Aorta (tissue), 5 donors: Measurements from ENCODE around the gene ZDHHC8. TPM values are rescaled to one million over a fixed set of nuclear protein-coding genes. Genes with fewer than 3 reads are reported as not detected.

ENCODE experiments used
- ATAC-seq: fragments of 200-7000 bp; cut with Tn5 transposase; one replicate; pipeline ENCODE4 v1.9.1; 2022; ENCODE audit warnings: moderate library complexity; ENCODE audit not compliant: low FRiP score
- DNase-seq, 2 donors: peaks; one replicate each; pipeline ENCODE4 v3.0.0-alpha.2; 2020
- H3K27ac ChIP-seq, 2 donors: one replicate each; pipeline ENCODE4 v1.5.1; 2013; ENCODE audit warnings: low read length in 2 of 2, mild to moderate bottlenecking in 2 of 2, moderate library complexity in 2 of 2, control low read depth in 1 of 2, inconsistent platforms in 1 of 2, low read depth in 1 of 2
- H3K27me3 ChIP-seq, 2 donors: one replicate each; pipeline ENCODE4 v1.6.1; 2013; ENCODE audit warnings: control low read depth in 1 of 2, low read length in 1 of 2, mild to moderate bottlenecking in 1 of 2, moderate library complexity in 1 of 2; ENCODE audit not compliant: insufficient read depth in 2 of 2, control insufficient read depth in 1 of 2
- H3K36me3 ChIP-seq, 2 donors: one replicate each; pipeline ENCODE4 v1.6.1; 2013; ENCODE audit warnings: control low read depth in 1 of 2, low read length in 1 of 2, mild to moderate bottlenecking in 1 of 2; ENCODE audit not compliant: insufficient read depth in 2 of 2, control insufficient read depth in 1 of 2
- H3K4me1 ChIP-seq, 2 donors: one replicate each; pipeline ENCODE4 v1.6.1; 2013; ENCODE audit warnings: low read length in 2 of 2, control low read depth in 1 of 2, mild to moderate bottlenecking in 1 of 2, moderate library complexity in 1 of 2; ENCODE audit not compliant: insufficient read depth in 2 of 2, control insufficient read depth in 1 of 2
- H3K4me3 ChIP-seq, 2 donors: one replicate each; pipeline ENCODE4 v1.5.1; 2013; ENCODE audit warnings: low read length in 2 of 2, control low read depth in 1 of 2, mild to moderate bottlenecking in 1 of 2
- H3K9me3 ChIP-seq: one replicate; pipeline ENCODE4 v1.6.1; 2013; ENCODE audit warnings: mild to moderate bottlenecking, low read length; ENCODE audit not compliant: control insufficient read depth
- WGBS, 2 donors: extraction: QIAGEN DNeasy Blood & Tissue Kit; methylation state at CpG; one replicate each; pipeline ENCODE4 v1.1.7; 2013; 5-methylcytosine and 5-hydroxymethylcytosine counted together
- intact Hi-C, 2 donors: fragments of 100-400 bp; cut with DNase I; formaldehyde crosslinking; loops; one replicate each; pipeline versions ENCODE4 v1.14.2 to v1.15.0; 2022
- polyA plus RNA-seq, 2 donors: library from polyadenylated mRNA; stranded (reverse); fragments of 200-250 nt; gene quantifications; one replicate each; pipeline ENCODE4 v1.2.3, GENCODE V29; 2013
- total RNA-seq, 2 donors: library from RNA; stranded (reverse); fragmentation: NEBNext Ultra II Directional; extraction: Animal tissue kit (Norgen Biotek cat#: 25700); gene quantifications; one replicate each; pipeline ENCODE4 v1.2.1, GENCODE V29; 2021
- donor health status: healthy with polysubstance abuse.
- donor health status: Bipolar disorder and iron deficiency.
- donor health status: DM: no; HTN: no; CAD: no.
- donor health status: DM: no; HTN: no; CAD: no.
- donor health status: DM: yes; HTN: yes; CAD: no.

ZDHHC8 gene
- total and polyA plus RNA-seq, 4 donors = 6.3 to 71.9 (median 46.5) TPM

- intact Hi-C loops = loop anchor here (2.0 to 5.0 kb wide), 2 partner anchors 34 to 35 kb away; partner anchors contain the start of gene DGCR8 (in 2 of the 2)
- Histone ChIP-seq H3K4me1 (no peaks in the 10 kb centered on the region), H3K27ac (peak within 1 kb of the TSS in 1 of 2 donors; percentile 60), H3K27me3 (no peaks in the 10 kb centered on the region), H3K9me3 (no peaks in the 10 kb centered on the region), H3K36me3 (no peaks in the 10 kb centered on the region), H3K4me3 (peak within 1 kb of the TSS in 1 of 2 donors; percentile 60)
- ATAC-seq = no peak
- DNase-seq = peak; percentile 50 to 75
- WGBS, 2 donors = 67 to 68% methylated on average over 30 of the region's 30 CpGs
Observed at GRCh38 chr22:20115691-20116375, 15.8 kb upstream of the ZDHHC8 start, which contains the start of gene RANBP1. RANBP1 (plus strand) TSS chr22:20116104; CDS start chr22:20116185, 81 bp downstream.

GRCh38 chr22:20116376-20116950 lies 15.1 kb upstream of the ZDHHC8 start:
- ATAC-seq (peak; percentile 2), DNase-seq (no peak)
- 11 to 12% methylated on average over 27 of the region's 27 CpGs for WGBS, 2 donors
- no peaks in the 10 kb centered on the region for H3K4me1 ChIP-seq
- H3K4me3 ChIP-seq = peak overlapping the region in 1 of 2 donors; percentile 60
- no peaks in the 10 kb centered on the region for H3K36me3 ChIP-seq
- intact Hi-C loops = loop anchor here (2.0 to 5.0 kb wide), 2 partner anchors 34 to 36 kb away; partner anchors contain the start of gene DGCR8 (in 2 of the 2)
- H3K9me3 ChIP-seq = no peaks in the 10 kb centered on the region
- no peaks in the 10 kb centered on the region for H3K27me3 ChIP-seq
- H3K27ac ChIP-seq = peak overlapping the region in 1 of 2 donors; percentile 60

- intact Hi-C loops = loop anchor here (2.0 to 5.0 kb wide), 2 partner anchors 35 to 36 kb away; partner anchors contain the start of gene DGCR8 (in 2 of the 2)
- H3K9me3 ChIP-seq = no peaks in the 10 kb centered on the region
- DNase-seq = peak; percentile 99 to 100
- WGBS, 2 donors = 0 to 1% methylated on average over 83 to 88 of the region's 88 CpGs
- peak; percentile 96 for ATAC-seq
- H3K4me3 ChIP-seq = peak within 1 kb of the TSS; percentile 65 to 75
- no peaks in the 10 kb centered on the region for H3K4me1 ChIP-seq
- no peaks in the 10 kb centered on the region for H3K36me3 ChIP-seq
- H3K27ac ChIP-seq = peak within 1 kb of the TSS in 1 of 2 donors; percentile 60
- no peaks in the 10 kb centered on the region for H3K27me3 ChIP-seq
Observed at GRCh38 chr22:20116951-20117632, 14.5 kb upstream of the ZDHHC8 start, which contains the start of gene TRMT2A. TRMT2A (minus strand) TSS chr22:20117226; CDS start chr22:20116906, 320 bp downstream.

DNA sequence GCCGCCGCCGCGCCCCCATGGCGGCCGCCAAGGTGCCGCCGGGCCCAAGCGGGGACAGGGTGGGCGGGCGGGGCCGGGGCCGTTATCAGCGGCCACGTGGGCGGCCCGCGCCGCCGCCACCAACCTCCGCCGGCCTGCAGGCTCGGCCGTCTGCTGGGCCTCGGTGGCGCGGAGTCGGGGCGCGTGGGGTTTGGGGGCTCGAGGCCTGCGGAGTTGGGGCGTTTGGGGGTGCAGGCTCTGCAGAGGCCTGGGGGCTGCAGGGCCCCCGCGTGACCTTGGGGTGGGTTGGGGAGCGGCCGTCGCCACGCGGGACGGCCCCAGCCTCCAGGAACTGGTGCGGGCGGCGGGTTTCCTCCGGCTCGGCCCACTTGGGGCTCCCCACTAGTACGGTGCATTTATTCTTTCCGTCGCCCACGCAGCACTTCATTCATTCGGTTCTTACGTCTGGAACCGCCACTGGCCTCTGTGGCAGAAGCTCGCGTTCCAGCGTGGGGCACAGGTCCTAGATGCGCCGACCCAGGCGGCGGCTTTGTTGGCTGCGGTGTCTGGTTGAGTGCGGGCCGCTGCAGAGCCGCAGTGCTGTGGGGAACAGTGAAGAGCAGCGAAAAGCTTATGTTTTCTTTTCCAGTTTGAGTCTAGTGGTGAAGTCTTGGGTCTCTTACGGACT lies 13.8 kb upstream of the ZDHHC8 start:
- no peaks in the 10 kb centered on the region for H3K9me3 ChIP-seq
- no peaks in the 10 kb centered on the region for H3K27me3 ChIP-seq
- DNase-seq (peak; percentile 59 to 83), ATAC-seq (no peak)
- peak overlapping the region in 1 of 2 donors; percentile 10 for H3K27ac ChIP-seq
- peak overlapping the region; percentile 65 to 75 for H3K4me3 ChIP-seq
- no peaks in the 10 kb centered on the region for H3K4me1 ChIP-seq
- peaks cover 0 to 3% of the 10 kb centered on the region in 2 donors for H3K36me3 ChIP-seq
- WGBS, 2 donors = 0 to 1% methylated on average over 33 to 66 of the region's 66 CpGs
- intact Hi-C loops = loop anchor here (2.0 to 5.0 kb wide), 2 partner anchors 35 to 37 kb away; partner anchors contain the start of gene DGCR8 (in 2 of the 2)

DNA sequence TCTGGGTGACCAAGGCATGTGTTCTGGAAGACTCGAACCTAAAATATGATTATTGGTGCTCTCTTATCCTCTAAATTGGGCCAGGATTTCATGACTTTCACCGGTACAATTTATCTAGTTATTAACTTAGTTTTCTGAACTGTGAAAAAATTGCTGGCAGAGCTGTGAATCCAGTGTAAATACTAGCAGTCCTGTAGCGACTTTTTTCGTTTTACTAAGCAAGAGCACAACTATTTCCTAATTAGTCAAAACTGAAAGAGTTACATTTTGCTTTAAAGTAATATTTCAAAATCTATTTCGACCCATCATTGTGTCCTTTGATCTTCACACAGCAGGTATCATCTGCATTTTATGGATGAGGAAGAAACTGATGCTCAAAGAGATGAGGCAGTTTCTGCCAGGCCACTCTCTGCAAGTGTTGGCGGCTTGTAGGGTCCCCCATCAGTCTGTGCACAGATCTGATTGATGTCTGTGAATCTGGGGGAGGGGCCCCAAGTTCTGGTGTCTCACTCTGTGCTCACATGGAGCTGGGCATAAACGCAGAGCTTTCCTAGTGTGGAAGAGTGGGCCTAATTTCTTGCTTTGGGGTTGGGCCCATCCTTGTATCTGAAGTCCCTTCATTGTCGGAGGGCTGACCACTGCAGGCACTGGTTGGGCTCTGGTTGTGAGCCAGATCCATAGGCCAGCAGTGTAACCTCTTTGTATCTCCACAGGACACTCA lies 13.1 kb upstream of the ZDHHC8 start:
- intact Hi-C loops = loop anchor here in 1 of 2 donors (5.0 kb wide), 1 partner anchor 36 kb away; the partner anchor contains the start of gene DGCR8
- ATAC-seq (no peak), DNase-seq (peak; percentile 19 to 50)
- no peak overlapping the region for H3K27ac ChIP-seq
- H3K4me1 ChIP-seq = no peaks in the 10 kb centered on the region
- H3K27me3 ChIP-seq = no peaks in the 10 kb centered on the region
- peaks cover 0 to 3% of the 10 kb centered on the region in 2 donors for H3K36me3 ChIP-seq
- WGBS, 2 donors = 16 to 19% methylated on average over 8 of the region's 8 CpGs
- H3K4me3 ChIP-seq = peak overlapping the region; percentile 65 to 75
- H3K9me3 ChIP-seq = no peaks in the 10 kb centered on the region

DNA sequence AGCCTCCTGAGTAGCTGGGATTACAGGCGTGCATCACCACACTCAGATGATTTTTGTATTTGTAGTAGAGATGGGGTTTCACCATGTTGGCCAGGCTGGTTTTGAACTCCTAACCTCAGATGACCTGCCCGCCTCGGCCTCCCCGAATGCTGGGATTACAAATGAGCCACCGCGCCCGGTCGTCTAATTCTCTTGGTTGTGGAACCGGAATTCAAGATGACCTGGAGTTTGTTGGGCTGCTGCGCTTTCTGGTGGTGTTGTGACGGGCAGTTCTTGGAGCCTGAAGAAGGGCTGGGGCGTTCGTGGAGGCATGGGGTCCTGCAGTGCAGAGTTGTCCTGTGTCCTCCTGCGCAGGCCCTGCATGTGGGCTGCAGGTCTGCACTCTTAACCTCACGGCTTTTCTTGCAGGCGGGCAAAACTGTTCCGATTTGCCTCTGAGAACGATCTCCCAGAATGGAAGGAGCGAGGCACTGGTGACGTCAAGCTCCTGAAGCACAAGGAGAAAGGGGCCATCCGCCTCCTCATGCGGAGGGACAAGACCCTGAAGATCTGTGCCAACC lies 9.7 kb upstream of the ZDHHC8 start:
- Histone ChIP-seq H3K4me1 (no peaks in the 10 kb centered on the region), H3K4me3 (no peak overlapping the region), H3K36me3 (peaks cover 0 to 3% of the 10 kb centered on the region in 2 donors), H3K27me3 (no peaks in the 10 kb centered on the region), H3K9me3 (no peaks in the 10 kb centered on the region), H3K27ac (no peak overlapping the region)
- WGBS, 2 donors = 92 to 94% methylated on average over 22 of the region's 22 CpGs
- ATAC-seq (no peak), DNase-seq (no peak)
- intact Hi-C loops = no loop called here

- 91 to 94% methylated on average over 13 of the region's 13 CpGs for WGBS, 2 donors
- no peak overlapping the region for H3K4me3 ChIP-seq
- DNase-seq (no peak), ATAC-seq (no peak)
- H3K27me3 ChIP-seq = no peaks in the 10 kb centered on the region
- intact Hi-C loops = no loop called here
- no peak overlapping the region for H3K27ac ChIP-seq
- no peaks in the 10 kb centered on the region for H3K9me3 ChIP-seq
- peaks cover 0 to 3% of the 10 kb centered on the region in 2 donors for H3K36me3 ChIP-seq
- no peaks in the 10 kb centered on the region for H3K4me1 ChIP-seq
Observed at GRCh38 chr22:20123366-20124082, 8.1 kb upstream of the ZDHHC8 start.
